Measurements from ENCODE around the gene AGPAT3. TPM values are rescaled to one million over a fixed set of nuclear protein-coding genes. Genes with fewer than 3 reads are reported as not detected.

The AGPAT3 gene
- total and polyA plus RNA-seq, 9 donors = 11.6 to 42.1 (median 31.9) TPM

GRCh38 chr21:43824333-43825241, 40.4 kb upstream of the AGPAT3 start:
- Histone ChIP-seq H3K27me3 (no peaks in the 10 kb centered on the region), H3K4me3 (no peak overlapping the region), H3K4me1 (ENCODE audit: insufficient read depth) (peaks cover 2% of the 10 kb centered on the region), H3K36me3 (no peaks in the 10 kb centered on the region), H3K27ac (no peak overlapping the region), H3K9me3 (no peaks in the 10 kb centered on the region)
- intact Hi-C loops (cut with DNase I) = no loop called here
- DNase-seq = no peak
- TF ChIP-seq POLR2A (IDR thresholded peaks at IDR 0.05) (no peak), EP300 (IDR thresholded peaks at IDR 0.05) (no peak), CTCF (IDR thresholded peaks at IDR 0.05) (no peak)
- WGBS, 3 donors = 71 to 75% (median 72%) methylated on average over 17 of the region's 17 CpGs

GRCh38 chr21:43825242-43825935, 39.6 kb upstream of the AGPAT3 start:
- DNase-seq = no peak
- Histone ChIP-seq H3K36me3 (no peaks in the 10 kb centered on the region), H3K27me3 (no peaks in the 10 kb centered on the region), H3K27ac (no peak overlapping the region), H3K9me3 (no peaks in the 10 kb centered on the region), H3K4me1 (ENCODE audit: insufficient read depth) (peaks cover 2% of the 10 kb centered on the region), H3K4me3 (no peak overlapping the region)
- TF ChIP-seq POLR2A (IDR thresholded peaks at IDR 0.05) (no peak), CTCF (IDR thresholded peaks at IDR 0.05) (no peak), EP300 (IDR thresholded peaks at IDR 0.05) (no peak)
- 79 to 83% (median 83%) methylated on average over 21 to 24 of the region's 24 CpGs for WGBS, 3 donors
- intact Hi-C loops (cut with DNase I) = no loop called here

GRCh38 chr21:43825936-43826622, 38.9 kb upstream of the AGPAT3 start:
- no peak overlapping the region for H3K27ac ChIP-seq
- no peaks in the 10 kb centered on the region for H3K27me3 ChIP-seq
- no peaks in the 10 kb centered on the region for H3K9me3 ChIP-seq
- DNase-seq = no peak
- peaks cover 2% of the 10 kb centered on the region for H3K4me1 ChIP-seq (ENCODE audit: insufficient read depth)
- intact Hi-C loops (cut with DNase I) = no loop called here
- WGBS, 3 donors = 30 to 51% (median 50%) methylated on average over 30 to 31 of the region's 31 CpGs
- no peak for TF ChIP-seq EP300 (IDR thresholded peaks at IDR 0.05)
- no peak for TF ChIP-seq CTCF (IDR thresholded peaks at IDR 0.05)
- TF ChIP-seq POLR2A (IDR thresholded peaks at IDR 0.05) = no peak
- H3K36me3 ChIP-seq = no peaks in the 10 kb centered on the region
- H3K4me3 ChIP-seq = no peak overlapping the region

- H3K4me1 ChIP-seq (ENCODE audit: insufficient read depth) = peaks cover 2% of the 10 kb centered on the region
- intact Hi-C loops (cut with DNase I) = no loop called here
- WGBS, 3 donors = 24 to 33% (median 30%) methylated on average over 8 of the region's 8 CpGs
- H3K4me3 ChIP-seq = no peak overlapping the region
- H3K27ac ChIP-seq = no peak overlapping the region
- no peak for DNase-seq
- no peaks in the 10 kb centered on the region for H3K36me3 ChIP-seq
- H3K9me3 ChIP-seq = no peaks in the 10 kb centered on the region
- H3K27me3 ChIP-seq = no peaks in the 10 kb centered on the region
- TF ChIP-seq POLR2A (IDR thresholded peaks at IDR 0.05) (no peak), CTCF (IDR thresholded peaks at IDR 0.05) (no peak), EP300 (IDR thresholded peaks at IDR 0.05) (no peak)
These were observed 38.4 kb upstream of the AGPAT3 start for GRCh38 chr21:43826623-43826974.

Measured in ovary (tissue), 9 donors.